HG02981 (cell line): Measurements from ENCODE around the gene MFSD2A.
"Not testable (repeated sequence)": the region's sequence is repeated elsewhere in the genome, so short reads cannot be mapped to it uniquely, and the experiment has no call there.

ENCODE experiments used
- ATAC-seq: cut with Tn5 transposase; IDR thresholded peaks from one replicate; pipeline ENCODE4 v1.9.1; 2021; ENCODE audit warnings: mild to moderate bottlenecking, moderate library complexity; ENCODE audit not compliant: unreplicated experiment

The MFSD2A gene

DNA sequence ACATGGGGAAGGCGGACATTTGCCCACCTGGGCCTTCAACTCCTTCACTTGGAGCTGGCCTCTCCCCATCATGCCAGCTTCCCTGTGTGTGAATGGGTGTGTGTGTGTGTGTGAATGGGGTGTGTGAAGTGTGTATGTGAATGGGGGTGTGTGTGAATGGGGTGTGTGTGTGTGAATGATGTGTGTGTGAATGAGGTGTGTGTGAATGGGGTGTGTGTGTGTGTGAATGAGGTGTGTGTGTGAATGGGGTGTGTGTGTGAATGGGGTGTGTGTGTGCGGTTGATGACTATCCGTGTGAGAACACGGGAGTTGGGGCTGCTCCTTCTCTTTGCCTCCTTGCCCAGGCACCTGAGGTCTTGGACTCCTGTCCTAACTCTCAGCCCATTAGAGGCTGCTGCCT, 9.6 kb downstream of the MFSD2A start:
- ATAC-seq, result no peak

DNA sequence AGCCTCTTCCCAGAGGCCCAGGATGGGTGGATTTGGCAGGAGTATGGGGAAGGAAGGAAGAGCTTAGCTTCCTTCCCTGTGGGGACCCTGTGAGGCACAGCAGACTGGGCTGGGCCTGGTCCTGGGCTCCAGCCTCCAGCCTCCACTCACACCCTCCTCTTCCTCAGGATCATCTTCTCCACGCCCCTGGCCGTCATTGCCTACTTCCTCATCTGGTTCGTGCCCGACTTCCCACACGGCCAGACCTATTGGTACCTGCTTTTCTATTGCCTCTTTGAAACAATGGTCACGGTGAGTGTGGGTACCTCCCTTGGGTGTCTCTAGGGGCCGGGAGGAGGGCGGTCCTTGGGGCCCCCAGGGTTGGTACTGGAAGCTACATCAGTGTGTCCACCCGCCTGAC, 10.1 kb downstream of the MFSD2A start:
- no peak for ATAC-seq

DNA sequence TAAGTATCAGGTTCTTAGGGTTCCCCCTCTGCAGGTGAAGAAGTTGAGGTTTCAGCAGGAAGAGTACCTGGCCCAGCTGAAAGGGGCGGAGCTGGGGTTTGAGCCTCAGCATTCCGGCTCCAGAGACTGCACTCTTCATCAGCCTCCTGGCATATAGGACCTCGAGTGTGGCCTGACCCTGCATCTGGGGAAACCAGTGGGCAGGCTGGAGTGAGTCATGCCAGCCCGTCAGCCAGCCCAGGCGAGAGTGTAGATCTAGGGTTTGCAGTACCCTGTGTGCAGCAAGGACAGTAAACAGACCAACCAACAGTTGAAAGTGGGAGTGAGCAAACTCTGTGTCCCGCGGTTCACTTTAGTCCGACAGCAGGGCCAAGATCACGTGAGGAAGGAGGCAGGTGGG, 14.1 kb downstream of the MFSD2A start:
- ATAC-seq, result no peak

DNA sequence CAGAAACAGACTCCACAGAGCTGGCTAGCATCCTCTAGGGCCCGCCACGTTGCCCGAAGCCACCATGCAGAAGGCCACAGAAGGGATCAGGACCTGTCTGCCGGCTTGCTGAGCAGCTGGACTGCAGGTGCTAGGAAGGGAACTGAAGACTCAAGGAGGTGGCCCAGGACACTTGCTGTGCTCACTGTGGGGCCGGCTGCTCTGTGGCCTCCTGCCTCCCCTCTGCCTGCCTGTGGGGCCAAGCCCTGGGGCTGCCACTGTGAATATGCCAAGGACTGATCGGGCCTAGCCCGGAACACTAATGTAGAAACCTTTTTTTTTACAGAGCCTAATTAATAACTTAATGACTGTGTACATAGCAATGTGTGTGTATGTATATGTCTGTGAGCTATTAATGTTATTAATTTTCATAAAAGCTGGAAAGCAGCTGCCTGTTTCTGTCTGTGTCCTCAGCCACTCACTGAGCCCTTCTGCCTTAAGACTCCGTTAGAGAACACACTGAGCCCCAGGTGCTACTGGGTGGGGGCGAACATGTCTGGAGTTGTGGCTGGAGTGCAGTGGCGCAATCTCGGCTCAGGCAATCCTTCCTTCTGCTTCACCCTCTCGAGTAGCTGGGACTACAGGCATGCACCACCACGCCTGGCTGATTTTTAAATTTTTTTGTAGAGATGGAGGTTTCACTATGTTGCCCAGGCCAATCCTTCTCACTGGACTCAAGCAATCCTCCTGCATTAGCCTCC, 14.8 kb downstream of the MFSD2A start:
- ATAC-seq, result no peak

DNA sequence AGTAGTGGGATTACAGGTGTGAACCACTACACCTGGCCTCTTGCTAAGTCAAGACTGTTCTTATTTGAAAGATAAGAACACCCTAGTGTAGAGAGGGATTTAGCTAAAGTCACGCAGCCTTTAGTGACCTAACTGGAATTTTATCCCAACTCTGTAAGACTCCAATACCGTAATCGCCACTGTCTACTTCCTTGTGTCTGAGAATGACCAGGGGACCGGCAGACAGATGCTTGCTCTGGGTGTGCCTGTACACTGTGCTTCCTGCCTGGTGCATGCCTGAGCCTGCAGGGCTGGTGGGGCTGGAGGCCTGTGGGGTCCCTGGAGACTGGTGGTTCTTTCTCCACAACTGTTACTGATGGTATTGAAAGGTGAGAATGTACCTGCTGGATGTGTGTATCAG, 15.3 kb downstream of the MFSD2A start:
- no peak for ATAC-seq

DNA sequence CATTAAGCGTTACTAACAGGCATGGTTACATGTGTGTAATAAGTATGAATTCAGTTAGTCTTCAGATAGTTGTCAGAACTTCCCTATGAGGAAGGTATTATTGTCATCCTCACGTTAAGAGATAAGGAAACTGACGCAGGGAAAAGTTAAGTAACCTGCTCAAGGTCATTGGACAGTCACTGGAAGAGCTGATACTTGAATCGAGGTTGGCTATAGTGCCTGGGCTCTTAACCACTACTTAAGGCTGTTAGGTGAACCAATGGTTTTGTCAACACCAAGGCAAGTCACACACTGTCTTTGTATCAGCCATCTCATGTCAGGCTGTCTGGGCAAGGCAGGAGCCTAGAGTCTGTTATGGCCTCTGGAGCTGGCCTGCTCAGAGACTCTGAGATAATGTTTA, 16.2 kb downstream of the MFSD2A start:
- ATAC-seq, result no peak

DNA sequence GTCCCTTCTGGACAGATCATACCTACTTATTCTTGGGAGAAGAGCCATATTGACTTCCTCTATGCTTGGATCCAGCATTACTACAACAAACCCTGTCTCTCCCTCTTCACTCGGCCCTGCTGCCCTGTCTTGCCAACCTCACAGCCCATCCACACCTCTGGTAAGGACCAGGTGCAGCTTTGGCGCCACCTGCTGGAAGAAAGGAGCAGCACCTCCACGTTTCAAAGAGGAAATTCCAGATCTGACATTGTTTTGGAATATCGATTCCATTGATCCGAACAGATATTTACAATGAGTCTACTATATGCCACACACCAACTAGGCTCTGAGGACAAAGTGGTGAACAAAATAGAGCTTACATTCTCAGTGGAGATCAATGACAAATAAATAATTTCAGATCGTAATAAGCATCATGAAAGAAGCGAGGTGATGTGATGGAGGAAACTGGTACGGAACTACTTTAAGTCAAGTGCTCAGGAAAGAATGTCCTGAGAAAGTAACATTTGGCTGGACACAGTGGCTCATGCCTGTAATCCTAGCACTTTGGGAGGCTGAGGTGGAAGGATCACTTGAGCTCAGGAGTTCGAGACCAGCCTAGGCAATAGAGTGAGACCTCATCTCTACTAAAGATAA, 18.7 kb downstream of the MFSD2A start:
- ATAC-seq, result no peak

DNA sequence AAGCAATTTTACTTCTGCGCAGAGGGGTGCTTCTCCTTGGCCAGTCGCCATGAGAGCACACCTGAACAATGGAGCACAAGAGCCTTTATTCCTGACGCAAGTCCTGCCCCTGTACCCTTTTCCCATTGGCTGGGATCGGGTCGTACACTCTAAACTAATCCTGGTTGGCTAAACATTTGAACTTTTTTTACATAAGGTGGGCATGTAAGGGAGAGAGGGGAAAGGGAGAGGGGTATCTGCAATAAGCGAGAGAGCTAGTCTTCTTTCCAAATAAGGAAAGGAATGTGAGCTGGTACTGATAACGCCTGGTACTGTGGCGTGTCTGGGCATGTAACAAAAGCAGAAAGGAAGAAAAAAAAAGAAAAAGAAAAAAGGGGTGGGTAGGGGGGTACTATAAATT, 21.8 kb downstream of the MFSD2A start:
- ATAC-seq, result no peak

DNA sequence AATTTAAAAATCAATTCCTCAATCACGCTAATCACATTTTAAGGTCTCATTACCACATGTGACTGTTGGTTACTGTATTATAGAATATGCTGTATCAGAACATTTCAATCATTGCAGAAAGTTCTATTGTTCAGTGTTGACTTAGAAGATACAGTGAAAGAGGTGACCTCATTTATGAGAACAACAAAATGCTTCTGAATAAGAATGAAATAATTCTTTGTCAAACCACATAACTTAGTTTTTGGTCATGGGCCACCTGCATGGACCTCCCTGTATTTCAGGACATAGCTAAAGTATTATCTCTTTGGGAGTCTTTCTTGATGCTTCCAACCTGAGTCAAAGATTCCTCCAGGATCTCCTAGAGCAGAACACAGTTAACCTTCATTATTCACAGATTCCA, 22.3 kb downstream of the MFSD2A start:
- no peak for ATAC-seq

DNA sequence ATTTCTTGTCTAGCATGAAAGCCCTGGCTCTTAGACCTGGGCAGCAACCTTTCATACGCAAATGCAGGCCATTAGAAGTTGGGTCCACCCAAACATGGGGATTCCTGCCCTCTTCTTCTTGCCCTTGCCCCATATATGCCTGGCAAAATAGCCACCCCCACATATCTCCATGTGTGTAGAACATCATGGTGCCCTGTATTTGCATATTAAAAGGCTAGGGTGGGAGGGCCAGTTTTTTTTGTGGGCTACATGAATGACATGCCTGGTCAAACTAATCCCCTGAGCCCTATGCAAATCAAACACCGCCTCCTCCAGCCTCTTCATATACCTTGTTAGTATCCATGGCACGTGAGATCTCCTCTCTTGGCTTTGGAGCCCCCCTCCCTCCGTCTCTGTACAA, 24.7 kb downstream of the MFSD2A start:
- no peak for ATAC-seq

DNA sequence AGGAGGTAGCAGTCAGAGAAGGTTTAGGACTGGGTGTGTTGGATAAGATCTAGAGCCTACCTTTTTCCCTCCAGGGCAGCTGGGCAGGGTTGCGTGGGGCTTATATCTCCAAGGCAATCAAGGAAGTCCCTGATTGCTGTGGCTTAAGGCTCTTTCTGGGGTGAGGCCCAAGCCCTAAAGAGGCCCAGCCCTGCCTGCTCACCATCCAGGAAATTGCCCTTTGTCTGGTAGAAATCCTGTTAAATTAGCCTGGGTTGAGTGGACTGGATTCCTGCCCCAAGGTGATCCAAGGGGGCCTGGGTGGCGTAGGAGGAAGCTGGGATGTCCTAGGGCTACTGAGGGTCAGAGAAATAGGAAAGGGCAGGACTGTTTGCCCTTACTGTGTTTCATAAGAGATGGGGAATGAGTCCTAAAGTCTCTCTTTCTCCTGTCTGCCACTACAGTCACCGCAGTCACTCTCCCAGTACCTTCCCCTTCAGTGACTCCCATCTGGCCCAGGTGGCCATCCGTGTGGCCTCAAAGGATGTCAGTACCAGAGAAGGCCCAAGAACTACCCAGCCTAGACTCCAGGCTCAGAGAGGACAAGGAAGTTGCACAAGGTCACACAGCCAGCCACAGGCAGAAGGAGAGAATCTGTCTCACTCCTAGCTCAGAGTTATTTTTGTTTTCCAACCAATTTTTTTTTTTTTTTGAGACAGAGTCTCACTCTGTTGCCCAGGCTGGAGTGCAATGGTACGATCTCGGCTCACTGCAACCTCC, 25.8 kb downstream of the MFSD2A start:
- ATAC-seq, result no peak

DNA sequence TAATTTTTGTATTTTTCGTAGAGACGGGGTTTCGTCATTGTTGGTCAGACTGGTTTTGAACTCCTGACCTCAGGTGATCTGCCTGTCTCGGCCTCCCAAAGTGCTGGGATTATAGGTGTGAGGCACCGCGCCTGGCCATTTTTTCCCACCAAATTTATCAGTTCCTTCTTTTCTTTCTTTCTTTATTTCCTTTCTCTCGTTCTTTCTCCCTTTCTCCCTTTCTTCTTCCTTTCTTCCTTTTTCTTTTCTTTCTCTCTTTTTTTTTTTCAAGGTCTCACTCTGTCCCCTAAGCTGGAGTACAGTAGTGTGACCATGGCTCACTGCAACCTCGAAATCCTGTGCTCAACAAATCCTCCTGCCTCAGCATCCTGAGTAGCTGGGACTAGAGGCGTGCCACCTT, 26.4 kb downstream of the MFSD2A start:
- ATAC-seq, result no peak

DNA sequence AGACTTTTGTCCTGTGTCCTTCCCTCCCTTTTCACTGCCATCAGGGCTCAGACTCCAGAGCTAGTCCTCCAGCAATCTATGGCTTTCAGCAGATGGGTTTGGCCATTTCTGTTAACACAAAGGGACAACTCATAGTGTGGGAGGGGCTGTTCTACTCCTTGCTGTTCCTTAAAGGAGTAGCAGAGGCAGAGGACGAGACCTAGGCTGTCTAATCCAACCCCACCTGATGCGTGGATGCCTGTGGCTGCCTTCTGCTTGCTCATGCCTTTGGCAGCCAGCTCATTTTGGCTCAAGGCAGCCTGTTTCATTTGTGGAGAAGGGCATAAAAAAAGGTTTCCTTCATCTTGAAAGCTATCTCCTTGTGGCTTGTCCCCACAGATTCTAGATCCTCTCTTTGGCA, 27.0 kb downstream of the MFSD2A start:
- ATAC-seq, result no peak

DNA sequence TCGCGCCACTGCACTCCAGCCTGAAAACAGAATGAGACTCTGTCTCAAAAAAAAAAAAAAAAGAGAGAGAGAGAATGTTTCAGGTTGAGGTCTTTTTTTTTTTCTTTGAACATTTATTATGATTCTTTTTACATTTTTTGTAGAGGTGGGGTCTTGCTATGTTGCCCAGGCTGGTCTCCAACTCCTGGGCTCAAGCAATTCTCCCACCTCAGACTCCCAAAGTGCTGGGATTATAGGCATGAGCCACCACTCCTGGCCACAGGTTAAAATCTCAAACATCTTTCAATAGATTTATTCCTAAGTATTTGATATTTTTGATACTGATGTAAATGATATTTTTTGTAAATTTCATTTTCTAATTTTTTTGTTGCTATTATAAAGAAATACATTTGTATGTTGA, 29.5 kb downstream of the MFSD2A start:
- not testable (repeated sequence) for ATAC-seq

DNA sequence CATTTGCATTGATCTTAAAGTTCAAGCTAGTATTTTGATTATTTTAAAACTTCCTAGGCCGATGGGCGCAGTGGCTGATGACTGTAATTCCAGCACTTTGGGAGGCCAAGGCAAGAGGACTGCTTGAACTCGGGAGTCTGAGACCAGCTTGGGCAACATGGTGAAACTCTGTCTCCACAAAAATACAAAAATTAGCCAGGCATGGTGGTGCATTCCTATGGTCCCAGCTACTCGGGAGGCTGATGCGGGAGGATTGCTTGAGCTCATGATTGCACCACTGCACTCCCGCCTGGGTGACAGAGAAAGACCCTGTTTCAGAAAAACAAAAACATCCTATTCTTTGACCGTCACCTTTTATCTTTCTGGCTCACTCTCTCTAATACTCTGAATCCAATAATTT, 30.0 kb downstream of the MFSD2A start:
- ATAC-seq, result no peak

DNA sequence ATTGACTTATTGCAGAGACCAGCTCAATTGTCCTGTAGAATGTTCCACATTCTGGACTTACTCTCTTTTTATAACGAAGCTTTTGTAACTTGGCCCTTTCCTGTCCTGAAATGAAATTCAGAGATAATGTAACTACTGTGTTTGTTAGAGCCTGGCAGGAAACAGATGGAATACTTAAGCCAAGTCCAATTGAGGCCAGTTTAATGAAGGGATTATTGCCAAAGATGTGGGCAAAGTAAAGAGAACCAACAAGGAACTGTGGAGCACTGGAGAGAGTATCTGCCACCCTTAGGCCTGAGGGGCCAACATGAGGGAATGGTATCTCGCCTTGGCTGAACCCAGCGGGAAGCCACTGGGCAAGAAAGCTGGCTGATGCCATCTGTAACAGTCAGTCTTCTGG, 32.9 kb downstream of the MFSD2A start:
- ATAC-seq, result no peak

DNA sequence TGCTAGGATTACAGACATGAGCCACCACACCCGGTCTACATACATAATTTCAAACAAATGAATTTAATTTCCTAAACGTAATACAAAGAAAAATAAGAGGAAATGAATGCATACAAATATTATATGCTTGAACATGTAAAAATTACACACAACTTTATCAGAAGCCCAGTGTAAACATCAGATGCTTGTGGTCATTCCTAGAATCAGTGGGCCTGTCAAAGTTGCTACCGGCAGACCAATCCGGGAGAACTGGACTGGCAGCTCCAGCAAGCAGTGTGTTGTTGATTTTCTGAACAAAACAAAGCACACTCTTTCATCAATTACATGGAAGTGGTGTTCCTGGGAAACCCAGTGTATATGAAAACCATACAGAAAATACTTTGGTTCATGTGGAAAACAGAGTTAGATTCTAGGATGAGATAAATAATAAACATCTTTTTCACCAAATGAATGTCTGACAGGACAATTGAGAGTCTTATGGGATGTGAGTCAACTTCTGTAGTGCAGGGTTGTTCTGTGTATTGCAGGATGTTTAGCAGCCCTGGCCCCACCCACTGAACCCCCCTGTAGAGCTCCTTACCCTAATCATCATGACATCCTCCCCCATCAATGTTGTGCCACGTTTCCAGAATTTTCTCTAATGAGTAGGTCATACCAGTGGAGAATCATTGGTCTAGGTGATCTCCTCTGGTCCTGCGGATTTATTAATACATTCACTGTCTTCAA, 33.8 kb downstream of the MFSD2A start:
- ATAC-seq, result no peak

DNA sequence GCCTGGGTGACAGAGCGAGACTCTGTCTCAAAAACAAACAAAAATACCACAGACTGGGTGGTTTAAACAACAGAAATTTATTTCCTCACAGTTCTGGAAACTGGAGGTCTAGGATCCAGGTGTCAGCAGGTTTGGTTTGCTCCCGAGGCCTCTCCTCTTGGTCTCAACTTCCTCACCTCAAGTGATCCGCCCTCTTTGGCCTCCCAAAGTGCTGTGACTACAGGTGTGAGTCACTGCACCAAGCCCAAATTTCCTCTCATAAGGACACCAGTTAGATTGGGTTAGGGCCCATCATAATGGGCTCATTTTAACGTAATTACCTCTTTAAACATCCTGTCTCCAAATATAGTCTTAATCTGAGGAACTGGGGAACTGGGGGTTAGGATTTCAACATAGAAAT, 35.5 kb downstream of the MFSD2A start:
- ATAC-seq, result no peak

DNA sequence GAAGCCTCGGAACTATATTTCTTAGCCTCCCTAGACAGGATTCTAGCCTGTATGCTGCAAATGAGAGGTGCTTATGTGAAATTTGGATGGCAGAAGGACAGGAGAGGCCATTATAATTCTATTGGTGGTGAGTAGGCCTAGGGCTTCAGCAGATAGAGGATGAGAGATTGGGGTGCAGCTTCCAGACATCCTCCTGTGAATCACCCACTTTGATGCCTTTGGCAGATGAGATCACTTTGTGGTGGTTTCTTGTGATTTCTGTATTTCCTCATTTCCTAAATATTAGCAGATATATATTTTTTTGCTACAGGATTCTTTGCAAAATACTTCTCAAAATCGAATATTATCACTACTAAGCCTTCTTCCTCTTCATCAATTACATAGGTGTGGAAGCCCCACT, 37.3 kb downstream of the MFSD2A start:
- no peak for ATAC-seq

DNA sequence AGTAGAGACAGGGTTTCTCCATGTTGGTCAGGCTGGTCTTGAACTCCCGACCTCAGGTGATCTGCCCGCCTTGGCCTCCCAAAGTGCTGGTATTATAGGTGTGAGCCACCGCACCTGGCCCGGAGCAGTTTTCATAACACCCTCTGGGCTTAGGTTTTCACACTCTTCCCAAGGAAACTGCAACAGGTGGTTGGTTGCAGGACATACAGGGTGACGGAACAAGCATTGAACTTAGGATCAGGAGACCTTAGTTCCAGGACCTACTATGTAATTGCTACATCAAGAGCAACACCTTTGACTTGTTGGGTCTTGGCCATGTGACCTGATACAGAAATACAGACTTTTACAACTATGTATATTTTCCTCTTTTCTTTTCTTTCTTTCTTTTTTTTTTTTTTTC, 37.9 kb downstream of the MFSD2A start:
- ATAC-seq, result no peak

DNA sequence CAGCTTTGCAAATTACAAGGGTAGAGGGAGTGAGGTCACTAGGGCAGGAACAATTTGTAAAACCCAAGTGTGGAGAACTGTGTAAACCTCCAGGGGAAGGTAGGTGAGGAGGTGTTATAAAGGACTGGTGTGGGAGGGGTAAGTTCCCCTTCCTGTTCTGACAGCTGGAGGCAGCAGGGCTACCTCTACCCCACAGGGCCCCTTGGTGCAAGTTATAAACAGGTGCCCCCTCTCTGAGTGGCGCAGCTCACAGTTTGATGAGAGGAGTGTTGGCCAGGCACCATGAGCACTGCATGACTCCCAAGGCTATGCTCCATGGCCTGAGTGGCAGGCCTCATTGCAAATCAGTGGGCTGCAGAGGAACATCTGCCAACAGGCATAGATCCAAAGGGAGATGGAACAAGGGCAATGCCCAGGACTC, 41.0 kb downstream of the MFSD2A start:
- peak; percentile 51 for ATAC-seq
